NCI-H146 (cell line): ENCODE data around the gene RPL7L1.

Experiments
- DNase-seq: peaks from one replicate; lab custom pipeline; 2025; lab: John Stamatoyannopoulos, UW

Gene RPL7L1

GRCh38 chr6:42933205-42933604 lies 53.8 kb downstream of the RPL7L1 start:
- no peak for DNase-seq

DNA sequence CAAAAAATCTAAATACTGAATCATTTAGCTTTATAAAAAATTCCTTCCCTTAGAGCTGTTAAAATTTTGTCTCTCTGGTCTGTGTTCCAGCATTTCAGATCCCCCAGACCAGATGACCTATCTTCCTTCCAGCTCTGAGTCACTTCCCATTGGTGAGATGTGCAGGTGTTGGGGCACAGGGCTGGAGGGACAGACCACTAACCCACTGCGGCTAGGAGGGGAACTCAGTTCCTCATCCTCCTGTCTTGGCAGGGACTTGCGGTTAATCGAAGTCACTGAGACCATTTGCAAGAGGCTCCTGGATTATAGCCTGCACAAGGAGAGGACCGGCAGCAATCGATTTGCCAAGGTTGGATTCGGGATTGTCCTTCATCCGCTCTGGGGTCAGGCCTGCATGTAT lies 55.9 kb downstream of the RPL7L1 start:
- DNase-seq: no peak

DNA sequence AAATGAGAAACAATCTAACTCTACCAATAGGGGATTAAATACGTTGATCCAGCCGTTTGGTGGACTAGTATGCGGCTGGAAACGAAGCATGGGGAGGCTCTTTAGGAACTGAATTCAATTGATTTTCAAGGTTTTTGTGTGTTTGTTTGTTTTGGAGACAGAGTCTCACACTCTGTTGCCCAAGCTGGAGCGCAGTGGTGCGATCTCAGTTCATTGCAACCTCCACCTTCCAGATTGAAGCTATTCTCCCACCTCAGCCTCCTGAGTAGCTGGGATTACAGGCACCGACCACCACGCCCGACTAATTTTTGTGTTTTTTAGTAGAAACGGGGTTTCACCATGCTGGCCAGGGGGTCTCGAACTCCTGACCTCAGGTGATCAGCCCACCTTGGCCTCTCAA lies 57.0 kb downstream of the RPL7L1 start:
- DNase-seq: no peak

- no peak for DNase-seq
Measured at GRCh38 chr6:42937548-42938427, 58.4 kb downstream of the RPL7L1 start.

DNA sequence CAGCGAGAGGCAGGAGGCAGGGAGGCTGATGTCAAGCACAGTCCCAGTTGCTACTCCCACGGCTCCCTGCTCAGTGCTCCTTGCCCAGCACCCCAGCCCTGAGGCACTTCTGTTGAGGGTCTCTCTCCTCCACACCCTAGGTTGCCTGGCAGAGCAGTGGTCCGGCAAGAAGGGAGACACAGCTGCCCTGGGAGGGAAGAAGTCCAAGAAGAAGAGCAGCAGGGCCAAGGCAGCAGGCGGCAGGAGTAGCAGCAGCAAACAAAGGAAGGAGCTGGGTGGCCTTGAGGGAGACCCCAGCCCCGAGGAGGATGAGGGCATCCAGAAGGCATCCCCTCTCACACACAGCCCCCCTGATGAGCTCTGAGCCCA lies 59.0 kb downstream of the RPL7L1 start:
- no peak for DNase-seq

GRCh38 chr6:42938987-42939809 lies 59.8 kb downstream of the RPL7L1 start:
- DNase-seq: no peak
